HG02759 (cell line): Measurements from ENCODE around the gene ZC3H12C.
A peak's percentile ranks its signal among the peaks of the same experiment; 100 is the strongest.

Source experiments
- ATAC-seq: cut with Tn5 transposase; IDR thresholded peaks from one replicate; pipeline ENCODE4 v1.9.1; 2021; ENCODE audit warnings: mild to moderate bottlenecking, moderate library complexity; ENCODE audit not compliant: unreplicated experiment

ZC3H12C gene

GRCh38 chr11:110147962-110148709 is 54.9 kb downstream of the ZC3H12C start:
- no peak for ATAC-seq

DNA sequence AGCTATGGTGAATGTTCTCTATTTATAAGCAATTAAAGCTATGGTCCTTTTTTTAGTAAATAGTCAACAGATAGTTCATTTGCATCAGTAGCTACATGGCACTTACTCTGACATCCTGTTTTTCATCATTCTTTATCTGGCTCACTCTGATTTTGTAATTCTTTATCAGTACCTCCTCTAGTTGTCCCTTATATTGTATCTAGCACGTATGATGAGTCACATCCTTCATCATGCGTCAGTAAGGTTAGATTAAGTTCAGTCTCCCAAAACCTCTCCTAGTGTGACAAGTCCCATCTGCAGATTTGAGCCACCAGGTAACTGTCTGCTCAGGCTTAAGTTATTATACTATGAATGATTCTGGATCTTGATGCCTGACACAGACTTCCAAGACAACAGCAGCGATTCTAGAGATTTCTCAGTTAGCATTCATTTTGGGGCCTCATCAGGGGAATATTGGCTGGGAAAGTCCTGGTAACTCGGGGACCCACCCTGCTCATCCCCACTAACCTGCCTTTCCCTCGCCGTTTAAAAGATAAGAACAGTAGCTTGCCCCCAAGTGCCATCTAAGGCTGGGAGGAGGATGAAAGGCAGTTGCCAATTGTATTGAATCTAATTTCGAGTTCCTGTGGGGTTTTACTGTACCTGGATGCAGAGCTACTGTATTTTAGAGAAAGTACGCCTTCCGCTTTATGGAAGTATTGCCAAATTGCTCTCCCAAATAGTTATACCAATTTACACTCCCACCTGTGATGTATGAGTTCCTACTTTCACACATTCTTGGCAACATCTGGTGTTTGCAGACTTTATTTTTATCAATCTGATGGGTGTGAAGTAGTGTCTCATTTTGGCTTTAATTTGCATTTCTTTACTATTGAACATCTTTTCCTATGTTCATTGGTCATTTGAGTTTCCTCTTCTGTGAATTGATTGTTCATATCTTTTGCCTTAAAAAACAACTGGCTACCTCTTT is 55.9 kb downstream of the ZC3H12C start:
- peak; percentile 65 for ATAC-seq

GRCh38 chr11:110152199-110152598 is 59.0 kb downstream of the ZC3H12C start:
- ATAC-seq: no peak

DNA sequence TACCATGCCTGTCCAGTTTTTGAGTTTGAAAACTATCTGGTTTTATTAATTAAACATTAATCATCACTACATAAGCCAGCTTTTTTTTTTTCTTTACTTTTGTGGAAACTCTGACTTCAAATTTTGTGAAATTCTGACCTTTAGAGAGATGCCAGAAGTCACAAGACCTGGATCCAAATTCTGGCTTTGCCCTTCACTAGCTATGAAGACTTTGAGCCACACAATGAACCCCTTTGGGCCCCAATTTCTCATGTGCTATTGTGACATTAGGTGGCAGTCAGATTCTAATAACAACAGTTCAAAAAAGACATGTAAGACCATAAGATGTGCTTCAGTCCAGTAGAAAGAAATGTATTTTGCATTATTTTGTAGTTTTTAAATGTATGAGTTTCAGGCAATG is 60.3 kb downstream of the ZC3H12C start:
- ATAC-seq: no peak

DNA sequence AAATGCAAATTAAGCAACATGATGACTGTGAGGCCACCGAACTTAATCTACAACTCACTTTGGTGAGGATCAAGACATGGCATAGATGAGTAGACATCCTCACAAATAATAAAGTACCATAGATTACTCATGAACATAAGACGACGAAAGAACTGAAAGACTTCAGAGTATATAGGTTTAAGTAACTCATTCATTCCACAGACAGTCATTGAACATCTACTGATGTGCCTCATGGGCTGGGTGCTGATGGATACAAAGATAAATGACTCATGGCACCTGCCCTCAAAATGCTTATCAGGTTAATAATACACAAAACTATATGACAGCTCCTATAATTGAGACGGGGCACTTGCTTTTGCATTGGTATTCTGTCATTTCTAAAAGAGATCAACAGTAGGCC is 63.3 kb downstream of the ZC3H12C start:
- no peak for ATAC-seq

GRCh38 chr11:110158317-110159200 is 65.4 kb downstream of the ZC3H12C start:
- ATAC-seq: no peak

- no peak for ATAC-seq
These were observed 66.3 kb downstream of the ZC3H12C start for GRCh38 chr11:110159476-110159875.

GRCh38 chr11:110160016-110160415 is 66.8 kb downstream of the ZC3H12C start:
- ATAC-seq: no peak

GRCh38 chr11:110160437-110160836 is 67.2 kb downstream of the ZC3H12C start:
- no peak for ATAC-seq

DNA sequence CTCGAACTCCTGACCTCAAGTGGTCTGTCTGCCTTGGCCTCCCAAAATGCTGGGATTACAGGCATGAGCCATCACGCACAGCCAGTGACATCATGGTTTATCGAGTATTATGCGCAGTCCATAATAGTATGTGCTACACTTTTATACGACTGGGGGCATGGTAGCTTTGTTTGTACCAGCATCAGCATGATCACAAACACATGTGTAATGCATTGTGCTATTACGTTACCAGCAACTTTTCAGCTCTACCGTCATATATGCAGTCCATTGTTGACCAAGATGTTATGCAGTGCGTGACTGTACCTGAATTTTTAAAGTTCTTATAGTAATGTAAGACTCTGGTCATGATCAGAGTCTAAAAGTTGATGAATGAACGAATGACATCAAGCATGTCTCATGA is 67.9 kb downstream of the ZC3H12C start:
- ATAC-seq: no peak

DNA sequence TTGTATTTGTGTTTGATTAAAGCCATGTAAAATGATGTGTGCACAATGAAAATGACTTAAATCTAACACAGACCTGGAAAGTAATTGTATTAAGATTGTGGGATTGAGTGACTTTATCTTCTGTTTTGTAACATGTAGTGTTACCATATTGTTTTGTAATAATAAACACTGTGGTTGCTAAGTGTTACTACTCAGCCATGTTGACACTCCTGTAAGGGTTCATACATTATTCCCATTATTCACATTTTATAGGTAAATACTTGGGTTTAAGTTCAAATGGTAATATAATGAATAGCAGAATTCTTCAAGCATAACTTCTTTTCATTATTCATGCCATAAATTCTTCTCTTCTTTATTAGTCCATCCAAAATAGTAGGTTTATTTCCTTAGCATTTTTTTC is 69.0 kb downstream of the ZC3H12C start:
- ATAC-seq: no peak

GRCh38 chr11:110165039-110165925 is 72.1 kb downstream of the ZC3H12C start:
- ATAC-seq: no peak

DNA sequence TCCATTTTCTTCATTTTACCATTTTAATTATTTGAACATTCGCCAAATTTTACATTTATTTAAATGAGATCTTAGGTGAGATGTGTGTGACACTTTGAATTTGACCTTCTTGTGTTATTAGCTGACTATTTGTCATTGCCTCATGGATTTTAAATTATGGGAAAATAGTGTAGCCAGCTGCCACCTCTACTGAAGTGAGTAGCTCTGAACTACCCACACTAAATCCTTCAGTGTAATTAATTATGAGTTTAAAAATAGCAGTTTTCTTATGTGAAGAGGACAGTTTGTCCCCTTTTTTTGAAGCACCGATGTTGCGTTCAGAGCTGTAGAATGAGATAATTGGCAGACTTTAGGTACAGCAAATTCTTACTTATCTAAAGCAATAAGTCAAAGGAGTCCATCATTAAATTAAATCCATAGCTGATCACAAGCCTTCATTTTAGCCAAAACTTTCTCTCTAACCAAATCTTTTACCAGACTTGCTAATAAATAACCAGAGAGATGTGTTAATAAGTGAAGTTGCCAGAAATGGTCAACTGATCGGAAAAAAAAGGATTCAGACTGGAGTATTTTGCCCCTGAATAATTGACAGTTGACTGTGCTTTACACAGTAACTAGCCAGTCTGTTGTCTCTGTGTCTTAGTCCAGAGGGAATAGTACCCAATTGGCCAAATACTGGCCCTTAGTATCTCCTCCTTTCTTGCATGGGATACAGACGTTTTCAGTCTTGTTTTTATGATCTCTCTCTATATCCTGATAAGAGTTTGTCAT is 75.0 kb downstream of the ZC3H12C start:
- no peak for ATAC-seq

DNA sequence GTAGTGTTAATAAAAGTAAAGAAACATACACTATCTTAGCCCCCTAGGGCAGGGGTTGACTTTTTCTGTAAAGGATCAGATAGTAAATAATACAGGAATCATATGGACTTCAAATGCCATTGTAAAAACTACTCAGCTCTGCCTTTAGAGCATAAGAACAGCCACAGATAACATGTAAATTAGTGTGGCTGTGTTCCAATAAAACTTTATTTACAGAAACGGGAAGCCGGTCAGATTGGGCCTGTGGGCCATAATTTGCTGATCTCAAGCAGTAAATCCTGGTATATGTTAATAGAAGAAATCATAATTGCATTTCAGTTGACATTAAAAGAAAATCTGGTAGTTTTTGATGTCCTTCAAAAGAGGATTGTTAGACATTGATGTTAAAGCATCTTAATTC is 76.5 kb downstream of the ZC3H12C start:
- ATAC-seq: no peak

DNA sequence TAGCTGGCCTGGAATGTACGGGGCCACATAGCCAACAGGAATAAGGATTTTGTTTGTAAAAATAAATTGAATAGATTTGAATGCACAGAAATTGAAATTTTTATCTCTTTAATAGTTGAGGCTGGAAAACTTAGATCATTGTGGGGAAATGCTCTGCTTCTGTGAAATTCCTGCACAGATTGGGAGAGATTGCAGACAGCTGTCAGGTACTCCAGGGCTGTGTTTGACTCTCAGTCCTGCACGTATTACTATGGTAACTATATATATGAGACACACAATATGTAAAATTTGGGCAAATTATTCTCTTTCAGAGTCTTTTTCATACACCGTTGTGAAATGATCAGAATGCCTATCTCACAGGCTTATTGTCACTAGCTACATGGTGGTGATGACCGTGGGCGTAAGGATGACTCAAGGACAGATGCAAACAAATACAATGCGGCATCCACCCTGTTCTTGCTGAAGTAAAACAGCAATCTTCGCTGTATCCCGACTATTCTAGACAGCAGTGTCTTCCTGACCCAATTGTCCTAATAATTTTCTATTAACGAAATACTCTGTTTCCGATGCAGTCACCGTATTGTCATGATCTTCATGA is 79.4 kb downstream of the ZC3H12C start:
- ATAC-seq: no peak

GRCh38 chr11:110173811-110174644 is 80.8 kb downstream of the ZC3H12C start:
- ATAC-seq: peak; percentile 77

DNA sequence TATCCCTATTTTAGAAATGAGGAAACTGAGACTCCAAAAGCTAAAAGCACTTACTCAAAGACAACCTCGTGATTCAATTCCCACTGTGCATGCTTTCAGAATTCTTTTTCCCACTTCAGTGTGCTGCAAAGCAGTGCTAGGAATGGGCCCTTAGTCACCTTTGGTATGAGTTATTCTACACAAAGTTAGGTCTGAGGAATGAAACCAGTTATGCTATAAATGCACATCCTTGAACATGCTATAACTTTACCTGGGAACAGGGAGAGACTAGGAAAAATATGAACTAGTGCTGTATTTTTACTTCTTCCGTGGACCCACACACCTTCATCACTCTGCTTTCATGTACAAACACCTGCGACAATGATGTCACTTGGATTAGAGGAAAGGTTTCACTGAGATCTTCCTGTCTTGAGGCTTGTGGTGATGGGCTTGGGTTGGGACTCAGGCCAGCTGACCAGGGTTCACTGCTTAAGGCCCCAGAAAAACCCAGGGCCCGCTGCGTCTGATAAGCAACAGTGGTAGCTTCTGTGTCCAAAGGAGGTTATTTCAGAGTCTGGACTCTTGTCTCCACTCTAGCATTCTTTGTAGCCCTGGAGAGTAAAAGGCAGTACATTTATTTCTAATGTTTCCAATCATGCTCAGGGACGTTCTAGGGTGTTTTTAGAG is 81.6 kb downstream of the ZC3H12C start:
- ATAC-seq: no peak
